Lower leg skin (tissue), 4 donors: Measurements from ENCODE around the gene NELFB. TPM values are rescaled to one million over a fixed set of nuclear protein-coding genes. Genes with fewer than 3 reads are reported as not detected.
A peak's percentile ranks its signal among the peaks of the same experiment; 100 is the strongest.

Experiments
- DNase-seq, 2 donors: peaks; one replicate each; pipeline ENCODE4 v3.0.0-alpha.2; 2019; ENCODE audit warnings: low spot score in 2 of 2
- H3K4me3 ChIP-seq: fragments of 200-600 bp; sonication (generic); 2 replicates; pipeline ENCODE4 v1.5.1; 2017; ENCODE audit warnings: mild to moderate bottlenecking, low read depth; ENCODE audit not compliant: poor library complexity, severe bottlenecking
- CTCF ChIP-seq, 3 donors: fragments of 450-650 bp; IDR thresholded peaks; one replicate each; pipeline ENCODE4 v1.5.1; 2016; ENCODE audit warnings: antibody characterized with exemption in 3 of 3, mild to moderate bottlenecking in 3 of 3, moderate library complexity in 2 of 3
- POLR2A ChIP-seq, 2 donors: fragments of 450-650 bp; IDR thresholded peaks; one replicate each; pipeline ENCODE4 v1.6.1; 2016 to 2017; ENCODE audit warnings: antibody characterized with exemption in 2 of 2, mild to moderate bottlenecking in 1 of 2, moderate library complexity in 1 of 2
- WGBS, 2 donors: methylation state at CpG; one replicate each; pipeline ENCODE4 v1.1.5; 2018; 5-methylcytosine and 5-hydroxymethylcytosine counted together
- intact Hi-C: fragments of 100-400 bp; cut with DNase I; formaldehyde crosslinking; loops from one replicate; pipeline ENCODE4 v1.15.0; 2023; ENCODE audit warnings: low total_unique reads
- total RNA-seq, 4 donors: library from RNA; depleted of rRNA; stranded (reverse); fragments of >200 nt; gene quantifications; one replicate each; pipeline ENCODE4 v1.1.0, GENCODE V29; 2016

The NELFB gene
- total RNA-seq, 4 donors from 2014 or later: 40.7 to 52.7 (median 49.9) TPM

DNA sequence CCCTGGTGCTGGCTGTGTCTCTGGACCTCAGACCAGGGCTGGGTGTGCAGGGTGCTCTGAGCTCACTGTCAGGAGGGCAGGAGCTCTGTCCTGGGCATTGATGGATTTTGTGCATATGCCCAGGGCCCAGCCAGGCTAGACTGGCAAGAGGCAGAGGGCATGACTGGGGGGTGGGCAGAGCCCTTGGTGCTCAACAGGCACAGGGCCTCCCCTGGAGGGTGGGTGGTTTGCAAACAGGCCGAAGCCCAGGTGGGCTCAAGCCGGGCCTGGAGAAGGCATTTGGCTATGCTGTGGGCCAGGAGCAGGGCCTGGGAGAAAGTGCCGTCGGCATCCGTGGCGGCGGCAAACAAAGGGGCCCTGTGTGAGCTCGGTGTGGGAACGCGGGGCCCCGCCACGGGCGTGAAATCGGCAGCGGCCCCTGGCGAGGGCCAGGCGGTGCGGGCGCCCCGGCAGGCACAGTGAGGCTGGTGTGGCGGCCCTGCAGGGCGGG lies 48.8 kb downstream of the NELFB start:
- WGBS, 2 donors: 77 to 79% methylated on average over 7 to 22 of the region's 22 CpGs
- H3K4me3 ChIP-seq: no peak overlapping the region
- intact Hi-C loops: no loop called here
- peak in 1 of 2 donors; percentile 86 for DNase-seq
- no peak for TF ChIP-seq CTCF (IDR thresholded peaks at IDR 0.05)
- TF ChIP-seq POLR2A (IDR thresholded peaks at IDR 0.05): no peak

- DNase-seq: peak in 1 of 2 donors; percentile 85
- 34% methylated on average over 13 to 16 of the region's 16 CpGs for WGBS, 2 donors
- intact Hi-C loops: no loop called here
- TF ChIP-seq POLR2A (IDR thresholded peaks at IDR 0.05) (no peak), CTCF (IDR thresholded peaks at IDR 0.05) (no peak)
- H3K4me3 ChIP-seq: no peak overlapping the region
These were observed 49.4 kb downstream of the NELFB start for GRCh38 chr9:137304383-137305059.

GRCh38 chr9:137305060-137305797 lies 50.1 kb downstream of the NELFB start:
- TF ChIP-seq CTCF (IDR thresholded peaks at IDR 0.05) (no peak), POLR2A (IDR thresholded peaks at IDR 0.05) (no peak)
- DNase-seq: peak in 1 of 2 donors; percentile 92
- WGBS, 2 donors: 11 to 15% methylated on average over 29 to 30 of the region's 36 CpGs
- H3K4me3 ChIP-seq: no peak overlapping the region
- intact Hi-C loops: no loop called here

DNA sequence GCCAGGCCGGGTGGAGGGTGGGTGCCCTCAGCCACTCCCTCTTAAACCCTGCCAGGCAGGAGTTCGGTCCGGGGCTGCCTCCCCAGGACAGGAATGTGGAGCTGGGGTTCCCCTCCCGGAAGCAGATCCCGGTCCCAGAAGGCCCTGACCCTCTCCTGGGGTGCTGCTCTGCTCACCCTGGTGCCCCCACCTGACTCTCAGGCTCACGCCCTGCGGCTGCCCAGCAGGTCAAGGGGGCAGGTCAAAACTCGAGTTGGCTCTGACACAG lies 50.6 kb downstream of the NELFB start:
- 10% methylated on average over 5 of the region's 8 CpGs; no CpG with 5 or more reads in 1 of the 2 donors for WGBS, 2 donors
- no peak for DNase-seq
- H3K4me3 ChIP-seq: no peak overlapping the region
- no peak for TF ChIP-seq CTCF (IDR thresholded peaks at IDR 0.05)
- no peak for TF ChIP-seq POLR2A (IDR thresholded peaks at IDR 0.05)
- intact Hi-C loops: no loop called here

- WGBS, 2 donors: 30 to 31% methylated on average over 16 to 27 of the region's 30 CpGs
- no peak overlapping the region for H3K4me3 ChIP-seq
- intact Hi-C loops: no loop called here
- no peak for TF ChIP-seq CTCF (IDR thresholded peaks at IDR 0.05)
- TF ChIP-seq POLR2A (IDR thresholded peaks at IDR 0.05): no peak
- DNase-seq: peak in 1 of 2 donors; percentile 84
These were observed 51.1 kb downstream of the NELFB start for GRCh38 chr9:137306066-137306849.
